ENCODE measurements around the gene SCRN2.

Gene SCRN2

GRCh38 chr17:47869114-47869513 is 28.0 kb upstream of the SCRN2 start:
- TF ChIP-seq, protein P1, sequence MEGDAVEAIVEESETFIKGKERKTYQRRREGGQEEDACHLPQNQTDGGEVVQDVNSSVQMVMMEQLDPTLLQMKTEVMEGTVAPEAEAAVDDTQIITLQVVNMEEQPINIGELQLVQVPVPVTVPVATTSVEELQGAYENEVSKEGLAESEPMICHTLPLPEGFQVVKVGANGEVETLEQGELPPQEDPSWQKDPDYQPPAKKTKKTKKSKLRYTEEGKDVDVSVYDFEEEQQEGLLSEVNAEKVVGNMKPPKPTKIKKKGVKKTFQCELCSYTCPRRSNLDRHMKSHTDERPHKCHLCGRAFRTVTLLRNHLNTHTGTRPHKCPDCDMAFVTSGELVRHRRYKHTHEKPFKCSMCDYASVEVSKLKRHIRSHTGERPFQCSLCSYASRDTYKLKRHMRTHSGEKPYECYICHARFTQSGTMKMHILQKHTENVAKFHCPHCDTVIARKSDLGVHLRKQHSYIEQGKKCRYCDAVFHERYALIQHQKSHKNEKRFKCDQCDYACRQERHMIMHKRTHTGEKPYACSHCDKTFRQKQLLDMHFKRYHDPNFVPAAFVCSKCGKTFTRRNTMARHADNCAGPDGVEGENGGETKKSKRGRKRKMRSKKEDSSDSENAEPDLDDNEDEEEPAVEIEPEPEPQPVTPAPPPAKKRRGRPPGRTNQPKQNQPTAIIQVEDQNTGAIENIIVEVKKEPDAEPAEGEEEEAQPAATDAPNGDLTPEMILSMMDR (IDR thresholded peaks at IDR 0.05; ENCODE audit: low read depth, low read length), result no peak
- H3K4me3 ChIP-seq (ENCODE audit: low read depth, low read length), result no peak overlapping the region

DNA sequence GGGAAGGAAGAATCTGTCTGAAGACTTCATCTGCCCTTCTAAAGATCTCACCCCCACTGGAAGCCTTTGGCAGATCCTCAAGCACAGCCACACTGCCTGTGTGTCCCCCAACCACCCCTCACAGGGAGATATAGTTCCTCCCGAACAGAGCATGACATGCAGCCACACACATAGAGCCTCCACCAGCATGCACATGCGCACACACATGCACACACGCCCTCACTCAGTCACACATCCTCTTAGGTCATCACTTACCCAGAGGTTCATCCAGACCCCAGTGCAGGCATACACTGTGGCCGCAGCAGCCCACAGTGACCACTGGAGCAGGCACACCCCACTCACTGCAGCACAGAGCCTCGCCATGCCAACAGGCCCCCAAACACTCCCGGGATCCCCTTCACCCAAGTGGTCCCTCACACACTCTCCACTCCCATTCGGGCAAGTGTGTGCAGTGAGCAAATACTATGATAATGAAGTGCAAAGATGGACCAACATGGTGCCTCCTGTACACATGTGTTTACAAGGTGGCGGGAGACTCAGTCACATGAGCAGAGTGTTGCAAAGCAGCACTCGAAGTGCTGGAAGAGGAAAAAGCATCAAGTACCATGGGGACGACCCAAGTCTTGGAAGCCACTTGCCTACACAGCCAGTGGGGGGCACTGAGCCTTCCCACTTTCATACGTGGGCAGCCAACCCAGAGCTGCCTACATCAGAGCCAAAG is 26.9 kb upstream of the SCRN2 start:
- TF ChIP-seq, protein P1 (IDR thresholded peaks at IDR 0.05; ENCODE audit: low read depth, low read length), result no peak
- H3K4me3 ChIP-seq (ENCODE audit: low read depth, low read length), result no peak overlapping the region

GRCh38 chr17:47866941-47867340 is 25.9 kb upstream of the SCRN2 start:
- no peak overlapping the region for H3K4me3 ChIP-seq (ENCODE audit: low read depth, low read length)
- TF ChIP-seq, protein P1 (IDR thresholded peaks at IDR 0.05; ENCODE audit: low read depth, low read length), result no peak

GRCh38 chr17:47864791-47865216 is 23.7 kb upstream of the SCRN2 start:
- no peak overlapping the region for H3K4me3 ChIP-seq (ENCODE audit: low read depth, low read length)
- TF ChIP-seq, protein P1 (IDR thresholded peaks at IDR 0.05; ENCODE audit: low read depth, low read length), result no peak

DNA sequence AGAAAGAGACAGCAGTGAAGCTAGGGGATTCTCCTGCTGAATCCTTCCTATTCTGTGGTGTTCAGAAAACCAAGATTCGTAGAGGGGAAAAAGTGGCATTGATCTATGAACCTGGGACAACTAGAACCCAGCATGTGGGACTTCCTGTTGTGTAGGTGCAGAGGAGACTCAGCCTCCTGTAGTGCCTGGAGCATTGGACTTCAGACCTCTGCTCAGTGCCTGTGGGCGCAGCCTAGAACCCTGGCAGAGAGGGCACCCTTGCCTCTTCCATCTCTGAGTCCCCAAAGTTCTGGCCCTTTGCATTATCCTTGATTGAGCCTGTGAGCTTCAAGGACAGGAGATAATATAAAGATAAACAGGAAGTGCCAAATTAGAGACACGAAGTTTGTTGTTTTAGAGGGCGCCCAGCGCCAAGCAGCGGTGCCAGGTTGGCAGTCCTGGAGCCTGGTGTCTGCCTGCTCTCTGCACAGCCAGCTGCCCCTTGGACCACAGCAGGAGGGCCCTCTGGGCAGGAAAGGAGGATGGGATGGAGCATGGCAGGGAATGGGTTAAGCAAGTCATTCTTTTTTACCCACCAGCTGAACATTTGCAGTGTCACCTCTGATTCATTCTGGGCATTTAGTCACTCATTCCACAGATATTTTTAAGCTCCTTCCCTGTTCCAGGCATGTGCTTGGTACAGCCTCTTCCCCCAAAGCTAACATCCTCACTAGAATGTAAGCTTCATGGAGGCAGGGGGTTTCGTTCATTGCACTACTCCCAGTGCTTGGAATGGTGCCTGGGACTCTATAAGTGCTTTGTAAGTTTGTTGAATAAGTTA is 21.8 kb upstream of the SCRN2 start:
- no peak overlapping the region for H3K4me3 ChIP-seq (ENCODE audit: low read depth, low read length)
- TF ChIP-seq, protein P1 (IDR thresholded peaks at IDR 0.05; ENCODE audit: low read depth, low read length), result no peak

DNA sequence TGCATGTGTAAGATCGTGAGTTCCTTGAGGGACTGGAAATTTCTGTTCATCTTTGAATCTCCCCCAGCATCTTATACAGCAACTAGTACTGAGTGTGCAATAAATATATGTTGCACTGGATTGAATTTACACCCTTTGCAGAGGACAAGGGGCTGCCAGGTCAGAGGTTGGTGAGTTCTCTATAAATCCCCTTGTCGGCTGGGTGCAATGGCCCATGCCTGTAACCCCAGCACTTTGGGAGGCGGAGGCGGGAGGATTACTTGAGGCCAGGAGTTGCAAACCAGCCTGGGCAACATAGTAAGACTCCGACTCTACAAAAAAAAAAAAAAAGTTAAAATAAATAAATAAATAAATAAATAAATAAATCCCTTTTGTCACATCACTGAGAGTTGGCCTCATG is 19.3 kb upstream of the SCRN2 start:
- H3K4me3 ChIP-seq (ENCODE audit: low read depth, low read length), result no peak overlapping the region
- TF ChIP-seq, protein P1 (IDR thresholded peaks at IDR 0.05; ENCODE audit: low read depth, low read length), result no peak

All from WI38 (cell line).